Endometrial microvascular endothelial cells (primary cell): ENCODE measurements around the gene PRSS27. TPM values are rescaled to one million over a fixed set of nuclear protein-coding genes. Genes with fewer than 3 reads are reported as not detected.
"Not testable (repeated sequence)": the region's sequence is repeated elsewhere in the genome, so short reads cannot be mapped to it uniquely, and the experiment has no call there.

ENCODE experiments used
- in situ Hi-C: cut with HindIII; loops from 2 replicates; pipeline ENCODE4 v1.10.0; 2017; ENCODE audit warnings: low sequenced_read_pairs, low pct_unique_long_range_greater_than_20kb; ENCODE audit errors: inconsistent ontology term
- total RNA-seq: library from RNA; depleted of rRNA; stranded (reverse); fragments of >200 nt; gene quantifications from one replicate; pipeline ENCODE4 v1.2.3, GENCODE V29; 2015; ENCODE audit errors: inconsistent ontology term

PRSS27 gene
- total RNA-seq, 1 donor from 2014 or later = not detected

DNA sequence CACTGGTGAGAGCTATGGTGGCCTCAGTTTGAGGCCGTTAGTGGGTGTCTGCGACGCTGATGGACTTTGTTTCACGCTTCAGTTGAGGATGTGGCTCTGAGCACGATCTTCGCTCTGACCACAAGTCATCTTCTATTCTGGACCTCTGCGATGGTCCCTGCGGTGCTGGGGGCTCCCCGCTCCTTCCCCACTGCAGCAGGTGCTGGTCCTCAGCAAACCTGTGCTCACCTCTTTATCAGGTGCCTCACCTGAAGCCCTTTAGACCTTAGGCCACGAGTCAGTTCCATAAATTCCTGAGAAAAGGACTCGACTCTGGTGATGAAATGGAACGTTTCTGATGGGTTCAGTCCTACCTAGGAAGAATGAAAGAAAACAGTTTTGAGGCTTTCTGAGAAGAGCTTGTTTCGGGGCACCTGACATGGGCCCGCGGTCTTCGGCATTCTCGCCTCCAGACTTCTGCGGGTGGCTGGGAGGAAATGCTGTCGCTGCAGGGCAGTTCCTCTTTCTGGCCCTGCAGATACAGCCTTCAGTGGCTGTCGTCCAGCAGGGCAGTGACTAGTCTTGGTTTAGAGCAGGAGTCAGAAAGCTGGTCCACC is 33.0 kb downstream of the PRSS27 start:
- in situ Hi-C loops = no loop called here

DNA sequence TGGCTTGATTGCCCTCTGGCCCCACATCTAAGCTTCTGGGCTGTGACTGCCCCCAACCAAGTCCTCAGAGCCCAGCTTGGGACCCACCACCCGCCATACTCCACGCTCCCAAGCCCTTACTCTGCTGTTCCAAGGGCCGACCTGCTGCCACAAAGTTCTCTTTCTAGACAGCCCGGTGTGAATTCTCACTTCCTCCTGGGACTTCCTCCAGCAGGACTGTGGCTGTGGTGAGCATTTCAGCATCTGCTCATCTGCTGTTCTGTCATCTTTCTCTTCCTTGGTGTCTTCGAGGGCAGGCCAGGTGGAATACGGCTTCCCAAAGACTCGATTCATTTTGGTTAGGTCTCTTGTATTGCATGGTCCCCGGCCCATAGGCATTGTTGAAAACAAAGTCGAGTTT is 33.9 kb downstream of the PRSS27 start:
- in situ Hi-C loops = not testable (repeated sequence)

DNA sequence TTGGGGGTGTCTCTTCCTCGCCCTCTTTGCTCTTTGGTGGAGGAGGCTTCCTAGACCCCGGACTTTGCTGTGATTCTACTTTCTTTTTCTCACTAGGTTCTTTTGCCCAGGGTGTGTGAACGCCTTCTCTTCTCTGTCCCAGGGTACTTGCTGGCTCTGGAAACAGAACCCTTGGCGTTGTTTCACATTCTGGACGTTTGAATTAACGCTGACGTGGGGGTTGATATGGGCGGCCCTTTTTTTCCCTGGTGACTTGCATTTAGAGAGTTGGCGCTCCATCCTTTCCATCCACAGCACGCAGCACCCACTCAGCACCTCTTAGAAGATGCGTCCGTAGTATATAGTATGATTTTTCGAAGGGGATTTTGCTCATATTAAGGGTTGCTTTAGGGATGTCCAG is 37.0 kb downstream of the PRSS27 start:
- in situ Hi-C loops = not testable (repeated sequence)

DNA sequence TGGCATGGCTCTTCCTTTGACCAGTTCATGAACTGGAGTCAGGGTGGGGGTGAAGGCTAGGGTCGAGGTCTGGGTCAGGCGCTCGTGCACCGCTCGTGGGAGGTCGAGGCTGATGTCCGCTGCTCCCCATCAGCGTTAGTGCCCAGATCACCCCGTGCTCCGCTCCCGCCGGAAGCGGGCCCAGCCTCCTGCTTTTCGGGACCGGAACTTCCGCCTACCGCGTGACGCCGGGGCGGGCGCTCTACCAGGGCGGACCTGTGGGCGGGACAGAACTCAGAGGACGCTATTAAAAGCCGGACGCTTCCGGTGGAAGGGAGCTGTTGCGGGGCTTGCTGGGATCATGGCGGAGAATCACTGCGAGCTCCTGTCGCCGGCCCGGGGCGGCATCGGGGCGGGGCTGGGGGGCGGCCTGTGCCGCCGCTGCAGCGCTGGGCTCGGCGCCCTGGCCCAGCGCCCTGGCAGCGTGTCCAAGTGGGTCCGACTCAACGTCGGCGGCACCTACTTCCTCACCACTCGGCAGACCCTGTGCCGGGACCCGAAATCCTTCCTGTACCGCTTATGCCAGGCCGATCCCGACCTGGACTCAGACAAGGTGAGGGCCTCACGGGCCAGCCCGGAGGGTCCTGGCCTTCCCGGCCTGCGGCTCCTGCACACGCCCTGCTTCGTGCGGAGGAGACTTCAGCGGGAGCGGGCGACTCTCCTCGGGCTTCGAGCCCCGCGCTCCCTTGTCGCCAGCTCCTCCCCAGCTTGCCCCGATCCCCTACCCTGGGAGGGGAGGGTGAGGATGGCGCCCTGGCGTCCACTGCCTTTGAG is 37.6 kb downstream of the PRSS27 start, which contains the start of gene KCTD5:
Gene KCTD5, plus strand, starts transcription at position 315 of the 813 bp plus-strand sequence. Its CDS starts 26 bp downstream, at position 341.
- in situ Hi-C loops = no loop called here

DNA sequence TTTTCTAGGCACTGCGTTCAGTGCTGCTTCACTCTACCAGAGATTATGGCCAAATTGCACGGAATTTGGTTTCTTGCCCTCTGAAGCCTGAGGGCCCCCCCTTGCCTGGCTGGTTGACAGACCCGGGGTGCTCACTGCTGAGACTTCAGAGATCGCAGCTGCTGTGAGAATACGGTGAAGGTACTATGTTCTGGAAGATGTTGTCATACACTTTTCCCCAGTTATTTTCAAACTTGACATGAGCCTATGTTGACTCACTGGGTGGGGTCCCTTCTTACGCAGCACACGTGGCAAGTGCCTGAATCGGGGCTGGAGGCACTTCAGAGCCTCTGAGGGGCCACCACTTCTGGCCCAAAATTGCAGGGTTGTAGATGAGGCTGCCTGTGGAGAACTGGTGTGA is 39.7 kb downstream of the PRSS27 start:
- in situ Hi-C loops = not testable (repeated sequence)

DNA sequence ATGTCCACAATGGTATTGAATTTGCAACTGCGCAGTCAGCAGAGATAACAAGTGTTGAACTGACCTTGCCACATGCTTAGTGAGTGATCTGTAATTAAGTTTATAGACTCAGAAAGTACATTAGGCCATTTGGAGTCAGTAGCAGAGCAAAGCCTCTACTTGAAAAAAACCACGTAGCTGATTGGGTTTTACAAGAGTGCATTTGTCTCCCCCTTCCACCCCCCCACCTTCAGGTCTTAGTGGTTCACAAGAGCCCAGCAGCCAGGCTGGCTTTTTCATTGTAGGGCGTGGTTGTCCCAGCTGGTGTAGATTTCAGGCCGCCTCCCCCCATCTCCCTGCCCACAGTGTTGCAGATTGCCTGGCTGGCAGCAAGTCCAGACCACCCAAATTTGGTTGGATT is 40.1 kb downstream of the PRSS27 start:
- in situ Hi-C loops = not testable (repeated sequence)

DNA sequence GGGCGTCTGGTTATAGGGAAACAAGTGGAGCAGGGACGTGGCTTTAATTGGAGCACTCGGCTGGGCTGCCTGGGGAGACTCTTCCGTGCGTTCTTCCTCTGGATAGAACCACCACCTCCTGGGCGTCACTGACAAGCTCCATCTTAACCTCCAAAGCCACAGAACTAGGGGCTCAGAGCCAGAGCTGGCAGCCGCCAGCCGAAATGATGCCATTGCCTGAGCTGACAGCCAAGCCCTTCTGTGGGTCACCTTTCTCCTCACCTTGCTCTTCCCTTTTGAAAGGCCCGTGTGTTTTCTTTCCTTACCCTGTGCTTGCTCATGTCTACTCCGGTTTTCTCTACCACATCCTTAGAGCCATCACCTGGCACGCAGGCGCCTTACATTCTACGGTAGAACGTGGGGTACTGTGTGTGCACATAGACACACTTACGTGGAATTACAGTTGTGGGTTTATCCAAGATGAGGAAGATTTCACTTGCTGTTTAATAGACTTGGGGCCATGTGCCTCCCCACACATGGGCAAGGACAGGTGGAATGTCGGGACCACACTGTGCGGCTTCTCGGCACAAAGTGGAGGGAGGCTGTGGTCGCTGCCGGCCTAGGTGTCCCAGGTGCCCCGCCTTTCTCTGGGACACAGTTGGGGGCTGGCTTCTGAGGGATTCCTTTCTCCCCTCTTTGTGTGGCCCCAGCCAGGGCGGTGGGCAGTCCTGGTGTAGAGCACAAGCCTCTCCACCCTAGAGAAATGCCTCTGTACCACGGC is 41.6 kb downstream of the PRSS27 start:
- in situ Hi-C loops = not testable (repeated sequence)

DNA sequence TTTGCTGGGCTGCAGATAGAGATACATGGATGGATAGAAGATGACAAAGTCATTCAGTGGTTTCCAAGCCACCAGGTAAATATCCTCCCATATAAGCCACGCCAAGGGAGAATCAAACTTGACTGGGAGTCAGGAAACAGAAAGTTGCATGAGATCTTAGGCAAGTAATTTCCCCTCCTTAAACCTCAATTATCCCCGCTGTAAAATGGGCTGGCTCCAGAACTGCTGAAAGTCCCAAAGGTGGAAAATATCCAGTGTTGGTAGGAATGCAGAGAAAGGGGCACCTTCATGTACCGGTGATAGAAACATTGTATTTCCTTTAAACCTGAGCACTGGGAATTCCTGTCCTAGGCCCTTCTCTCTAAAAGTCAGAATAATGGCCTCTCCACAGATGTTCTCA is 43.1 kb downstream of the PRSS27 start:
- in situ Hi-C loops = not testable (repeated sequence)

DNA sequence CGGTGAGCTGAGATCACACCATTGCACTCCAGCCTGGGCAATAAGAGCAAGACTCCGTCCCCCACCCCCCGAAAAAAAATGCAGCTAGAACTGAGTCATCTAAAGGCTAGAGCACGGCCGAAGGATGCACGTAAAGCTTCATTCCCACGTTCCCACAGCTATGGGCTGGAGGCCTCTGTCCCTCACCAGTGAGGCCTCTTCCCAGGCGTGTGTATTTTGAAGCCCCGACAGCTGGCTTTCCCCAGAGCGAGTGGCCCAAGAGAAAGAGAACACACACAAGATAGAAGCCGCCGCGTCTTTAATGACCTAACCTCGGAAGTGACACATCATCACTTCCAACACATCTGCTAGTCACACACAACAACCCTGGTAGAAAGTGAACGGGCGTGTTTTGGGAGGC is 44.3 kb downstream of the PRSS27 start:
- in situ Hi-C loops = no loop called here

DNA sequence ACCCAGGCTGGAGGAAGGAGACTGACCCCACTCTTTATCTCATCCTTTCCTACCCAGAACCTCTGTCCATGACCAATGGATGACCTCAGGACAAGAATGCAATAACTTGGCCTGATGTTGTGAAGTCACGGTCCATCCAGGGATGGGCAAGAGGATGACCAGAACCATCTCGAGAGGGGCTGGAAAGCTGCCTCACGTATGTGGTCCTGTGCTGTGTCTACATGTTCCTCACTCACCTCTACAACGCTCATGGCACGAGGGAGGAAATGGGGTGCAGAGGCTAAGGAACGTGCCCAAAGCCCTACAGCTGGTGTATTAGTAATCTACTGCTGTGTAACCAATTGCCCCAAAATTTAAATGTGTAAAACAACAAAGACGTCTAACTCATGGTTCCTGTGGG is 45.0 kb downstream of the PRSS27 start:
- in situ Hi-C loops = no loop called here

DNA sequence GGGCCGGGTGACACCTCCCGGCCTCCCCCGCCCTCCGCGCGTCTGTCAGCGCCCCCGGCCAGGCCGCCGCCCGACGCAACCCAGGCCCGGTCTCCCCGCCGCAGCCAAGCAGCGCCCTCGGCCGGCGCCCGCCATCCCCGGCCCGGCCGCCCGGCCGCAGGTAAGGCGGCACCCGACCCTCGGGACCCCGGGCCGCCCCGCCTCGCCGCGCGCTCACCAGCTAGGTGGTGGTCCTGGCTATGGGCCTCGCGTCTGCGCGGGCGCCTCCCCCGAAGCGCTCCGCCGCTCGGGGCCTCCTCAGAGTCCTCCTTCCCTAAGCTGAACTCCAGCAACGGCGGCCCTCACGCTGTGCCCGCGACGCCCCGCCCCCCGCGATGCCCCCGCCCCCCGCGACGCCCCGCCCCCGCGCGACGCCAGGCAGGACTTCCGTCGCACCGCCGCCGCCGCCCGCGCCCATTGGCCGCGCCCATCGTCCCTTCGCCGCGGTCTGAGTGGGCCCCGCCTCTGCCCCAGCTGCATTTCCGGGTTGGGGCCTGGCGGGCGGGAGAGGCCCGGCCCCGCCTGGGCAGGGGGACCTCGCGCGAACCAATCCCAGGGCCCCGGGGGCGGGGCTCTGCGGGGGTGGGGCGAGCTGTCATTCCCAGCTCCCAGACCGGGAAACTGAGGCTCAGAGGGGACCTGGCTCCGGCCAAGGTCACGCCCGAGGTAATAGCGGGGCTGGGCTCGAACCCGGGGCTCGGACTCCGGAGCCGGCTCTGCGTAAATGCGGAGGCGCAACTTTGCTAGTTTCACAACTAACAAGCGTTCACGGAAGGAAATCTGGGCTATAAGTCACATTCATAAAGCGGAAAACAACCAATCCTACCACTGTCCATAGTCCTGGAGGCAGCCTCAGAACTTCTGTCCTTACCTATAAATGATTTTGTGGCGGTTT is 46.7 kb downstream of the PRSS27 start:
- in situ Hi-C loops = no loop called here

DNA sequence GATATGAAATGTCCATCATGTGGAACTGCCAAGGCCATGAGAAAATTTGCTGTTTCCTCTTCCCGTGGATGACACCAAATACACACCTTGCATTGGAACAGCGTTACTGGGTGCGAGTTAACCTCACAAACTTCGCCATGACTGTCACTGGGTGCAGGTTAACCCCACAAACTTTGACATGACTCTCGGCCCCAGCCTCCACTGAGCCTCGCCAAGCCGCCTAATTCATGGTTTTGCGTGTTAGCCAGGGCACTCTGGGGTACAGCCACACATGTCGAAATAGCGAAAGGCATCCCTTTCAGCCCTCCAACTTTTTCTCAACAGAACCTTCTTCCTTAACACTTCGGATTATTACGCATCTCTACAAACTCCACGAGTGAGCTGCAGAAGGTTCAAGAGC is 48.3 kb downstream of the PRSS27 start:
- in situ Hi-C loops = no loop called here

DNA sequence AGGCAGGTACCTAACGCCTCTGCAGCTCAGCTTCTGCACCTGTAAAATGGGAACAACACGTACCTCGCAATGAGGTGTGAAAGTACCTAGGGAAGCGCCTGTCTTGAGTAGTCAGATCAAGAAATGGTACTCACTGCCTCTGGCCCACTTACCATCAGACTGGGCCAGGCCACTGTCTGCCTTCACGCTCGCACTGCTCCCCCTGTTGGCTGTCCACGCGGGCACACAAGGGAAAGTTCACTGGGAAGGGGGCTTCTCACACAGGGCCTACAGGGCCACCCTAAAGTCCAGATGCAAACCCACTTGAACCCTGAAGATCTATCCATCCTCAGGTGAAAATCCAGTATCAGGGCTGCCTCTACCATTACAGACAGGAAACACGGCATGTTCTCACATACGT is 48.8 kb downstream of the PRSS27 start:
- in situ Hi-C loops = not testable (repeated sequence)

DNA sequence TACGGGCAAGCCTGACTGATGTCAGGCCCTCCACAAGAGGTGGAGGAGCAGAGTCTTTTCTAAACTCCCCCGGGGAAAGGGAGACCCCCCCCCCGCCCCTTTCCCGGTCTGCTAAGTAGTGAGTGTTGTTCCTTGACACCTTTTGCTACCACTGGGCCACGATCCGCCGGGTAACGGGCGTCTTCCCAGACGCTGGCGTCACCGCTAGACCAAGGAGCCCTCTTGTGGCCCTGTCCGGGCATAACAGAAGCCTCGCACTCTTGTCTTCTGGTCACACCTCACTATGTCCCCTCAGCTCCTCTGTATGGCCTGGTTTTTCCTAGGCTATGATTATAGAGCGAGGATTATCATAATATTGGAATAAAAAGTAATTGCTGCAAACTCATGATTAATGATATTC is 50.0 kb downstream of the PRSS27 start:
- in situ Hi-C loops = not testable (repeated sequence)

DNA sequence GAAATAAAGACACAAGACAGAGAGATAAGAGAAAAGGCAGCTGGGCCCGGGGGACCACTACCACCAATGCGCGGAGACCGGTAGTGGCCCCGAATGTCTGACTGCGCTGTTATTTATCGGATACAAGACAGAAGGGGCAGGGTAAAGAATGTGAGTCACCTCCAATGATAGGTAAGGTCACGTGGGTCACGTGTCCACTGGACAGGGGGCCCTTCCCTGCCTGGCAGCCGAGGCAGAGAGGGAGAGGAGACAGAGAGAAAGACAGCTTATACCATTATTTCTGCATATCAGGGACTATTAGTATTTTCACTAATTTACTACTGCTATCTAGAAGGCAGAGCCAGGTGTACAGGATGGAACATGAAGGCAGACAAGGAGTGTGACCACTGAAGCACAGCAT is 50.4 kb downstream of the PRSS27 start:
- in situ Hi-C loops = not testable (repeated sequence)

DNA sequence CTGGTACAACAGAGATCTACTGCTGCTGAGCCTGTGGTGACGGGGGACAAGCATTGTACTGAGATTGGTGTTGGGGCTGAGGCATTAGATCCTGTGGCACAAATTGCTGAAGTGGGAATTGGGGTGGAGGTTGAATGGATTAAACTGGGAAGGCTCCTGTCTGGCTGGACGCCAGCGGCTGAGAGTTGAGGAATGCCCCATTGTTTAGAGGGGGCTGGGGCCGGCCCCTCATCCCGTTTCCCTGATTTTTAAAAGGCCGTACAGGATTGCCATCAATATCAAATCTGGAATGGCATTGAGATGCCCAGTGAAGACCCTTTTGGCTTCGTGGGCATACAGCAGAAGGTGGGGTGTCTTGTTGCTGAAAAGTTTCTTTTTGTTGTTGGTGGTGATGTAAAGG is 53.4 kb downstream of the PRSS27 start:
- in situ Hi-C loops = not testable (repeated sequence)

DNA sequence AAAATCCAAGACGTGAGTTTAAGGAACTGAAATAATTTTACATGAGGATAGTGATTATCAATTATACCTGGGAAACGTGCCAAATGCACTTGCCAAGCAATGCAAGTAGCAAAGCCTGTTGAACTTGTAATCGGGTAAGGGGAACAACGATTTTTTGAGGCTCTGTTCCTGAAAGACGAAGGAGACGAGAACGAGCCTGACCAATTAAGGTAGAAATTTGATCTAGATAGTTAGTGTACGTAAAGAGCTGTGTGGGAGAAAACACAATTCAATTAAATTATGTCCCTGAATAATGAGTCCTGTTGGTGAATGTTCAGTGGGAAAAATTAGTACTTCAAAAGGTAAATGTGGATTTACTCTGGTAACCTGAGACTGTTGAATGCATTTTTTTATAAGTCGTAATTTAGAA is 55.4 kb downstream of the PRSS27 start:
- in situ Hi-C loops = no loop called here

DNA sequence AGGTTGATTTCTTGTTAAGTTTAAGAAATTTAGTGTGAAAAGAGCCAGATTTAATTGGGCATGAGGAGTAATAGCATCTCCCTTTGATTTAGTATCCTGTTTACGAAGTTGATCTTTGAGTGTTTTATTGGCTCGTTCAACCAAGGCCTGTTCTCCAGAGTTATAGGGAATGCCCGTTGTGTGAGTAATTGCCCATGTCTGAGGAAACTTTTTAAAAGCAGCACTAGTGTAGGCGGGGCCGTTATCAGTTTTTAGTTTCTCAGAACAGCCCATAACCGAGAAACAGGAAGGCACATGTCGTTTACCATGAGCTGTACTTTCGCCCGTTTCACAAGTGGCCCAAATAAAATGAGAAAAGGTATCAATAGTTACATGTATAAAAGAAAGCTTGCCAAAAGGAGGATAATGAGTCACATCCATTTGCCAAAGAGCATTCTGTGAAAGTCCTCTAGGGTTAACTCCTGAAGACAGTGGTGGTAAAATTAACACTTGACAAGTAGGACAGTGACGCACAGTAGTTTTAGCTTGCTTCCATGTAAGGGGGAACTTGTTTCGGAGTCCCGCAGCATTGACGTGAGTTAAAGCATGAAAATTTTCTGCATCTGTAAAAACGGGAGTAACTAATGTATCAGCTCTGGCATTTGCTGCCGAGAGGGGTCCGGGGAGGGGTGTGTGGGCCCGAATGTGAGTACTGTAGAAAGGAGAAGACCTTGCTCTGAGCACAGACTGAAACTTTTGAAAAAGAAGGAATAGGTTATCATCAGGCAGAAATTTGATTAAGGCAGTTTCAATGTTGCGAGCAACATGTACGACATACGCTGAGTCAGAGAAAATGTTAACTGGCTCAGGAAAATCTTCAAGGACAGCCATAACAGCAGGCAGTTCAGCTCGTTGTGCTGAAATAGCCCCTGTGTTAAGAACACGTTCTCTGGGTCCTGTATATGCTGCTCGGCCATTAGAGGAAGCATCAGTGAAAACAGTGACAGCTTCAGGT is 56.2 kb downstream of the PRSS27 start:
- in situ Hi-C loops = no loop called here
